Adrenal gland (tissue), 12 donors: ENCODE data around the gene ATRIP. TPM values are rescaled to one million over a fixed set of nuclear protein-coding genes. Genes with fewer than 3 reads are reported as not detected.
A peak's percentile ranks its signal among the peaks of the same experiment; 100 is the strongest.

Source experiments
- DNase-seq, 7 donors: peaks; one replicate each; pipeline ENCODE4 v3.0.0-alpha.2; 2019 to 2020
- H3K27ac ChIP-seq, 5 donors: fragments of 200-600 bp; sonication (generic) in 4 of 5; 1 replicate in 3 of 5; 2 replicates in 2 of 5; pipeline versions ENCODE4 v1.5.1 to v1.8.0; 2016 to 2020; ENCODE audit warnings: mild to moderate bottlenecking in 1 of 5
- H3K27me3 ChIP-seq: fragments of 200-600 bp; 2 replicates; pipeline ENCODE4 v1.8.0; 2021
- H3K36me3 ChIP-seq, 2 donors: fragments of 200-600 bp; replicated peaks in 1 of 2; 1 replicate in 1 of 2; 2 replicates in 1 of 2; pipeline versions ENCODE4 v1.5.1 to v1.8.0; 2018 to 2022
- H3K4me1 ChIP-seq, 2 donors: fragments of 200-600 bp; replicated peaks in 1 of 2; 1 replicate in 1 of 2; 2 replicates in 1 of 2; pipeline versions ENCODE4 v1.5.1 to v1.8.0; 2018 to 2021
- H3K4me3 ChIP-seq, 4 donors: fragments of 200-600 bp; sonication (generic) in 3 of 4; one replicate each; pipeline ENCODE4 v1.5.1; 2016 to 2018
- H3K9me3 ChIP-seq, 3 donors: fragments of 200-600 bp; sonication (generic) in 1 of 3; replicated peaks in 1 of 3; 1 replicate in 2 of 3; 2 replicates in 1 of 3; pipeline versions ENCODE4 v1.5.1 to v1.8.0; 2016 to 2021
- CTCF ChIP-seq, 6 experiments: fragments of 450-650 bp in 4 of 6; fragments of 200-600 bp in 2 of 6; sonication (generic) in 1 of 6; IDR thresholded peaks; 1 replicate in 5 of 6; 2 replicates in 1 of 6; pipeline versions ENCODE4 v1.5.1 to v1.8.0; 2016 to 2021; ENCODE audit warnings: antibody characterized with exemption in 6 of 6, mild to moderate bottlenecking in 2 of 6, moderate library complexity in 1 of 6
- POLR2A ChIP-seq, 2 donors: fragments of 450-650 bp; IDR thresholded peaks; one replicate each; pipeline ENCODE4 v1.6.1; 2017; ENCODE audit warnings: antibody characterized with exemption in 2 of 2, mild to moderate bottlenecking in 2 of 2, moderate library complexity in 1 of 2
- WGBS, 4 donors: extraction: QIAGEN DNeasy Blood & Tissue Kit in 2 of 4; methylation state at CpG; one replicate each; pipeline versions ENCODE4 v1.1.5 to v1.1.7; 2013 to 2017; 5-methylcytosine and 5-hydroxymethylcytosine counted together
- intact Hi-C, 2 donors: fragments of 100-400 bp; cut with DNase I; formaldehyde crosslinking; loops; one replicate each; pipeline versions ENCODE4 v1.14.1 to v1.15.0; 2022 to 2023
- polyA plus RNA-seq, 3 donors: library from polyadenylated mRNA; stranded (reverse); fragments of 200-250 nt in 2 of 3; fragments of 350-450 nt in 1 of 3; fragmentation: Illumina TruSeq in 1 of 3; extraction: RNeasy Lipid Tissue Mini Kit (QIAGEN cat#74804) in 1 of 3; gene quantifications; one replicate each; pipeline ENCODE4 v1.2.3, GENCODE V29; 2013 to 2014
- total RNA-seq, 9 donors: library from RNA; depleted of rRNA in 4 of 9; stranded (reverse); fragments of >200 nt in 4 of 9; fragments of 120-200 nt in 1 of 9; fragmentation: NEBNext Ultra II Directional in 1 of 9; extraction: Animal tissue kit (Norgen Biotek cat#: 25700) in 1 of 9; gene quantifications; one replicate each; pipeline versions ENCODE4 v1.1.0 to v1.2.4, GENCODE V29; 2013 to 2023
- donor health status: healthy with polysubstance abuse.
- donor health status: Bipolar disorder and iron deficiency.
- donor health status: DM: yes; HTN: yes; CAD: no.
- donor health status: DM: no; HTN: no; CAD: no.
- donor health status: DM: no; HTN: no; CAD: no.
- donor health status: DM: yes; HTN: yes; CAD: no.

Gene ATRIP
- total and polyA plus RNA-seq, 12 donors, result 5.1 to 15.9 (median 6.8) TPM

- H3K4me1 ChIP-seq, result no peaks in the 10 kb centered on the region
- DNase-seq, result peak in 1 of 7 donors; percentile 7
- H3K27me3 ChIP-seq, result no peaks in the 10 kb centered on the region
- H3K9me3 ChIP-seq, result no peaks in the 10 kb centered on the region
- intact Hi-C loops, result no loop called here
- TF ChIP-seq POLR2A (IDR thresholded peaks at IDR 0.05), result no peak
- no peak for TF ChIP-seq CTCF (IDR thresholded peaks at IDR 0.05)
- H3K27ac ChIP-seq, result no peak overlapping the region
- WGBS, 4 donors, result 81 to 96% (median 91%) methylated on average over 8 to 11 of the region's 11 CpGs
- H3K4me3 ChIP-seq, result no peak overlapping the region
- H3K36me3 ChIP-seq, result peaks cover 0 to 29% of the 10 kb centered on the region in 2 donors
Observed at GRCh38 chr3:48411606-48412374, 34.7 kb upstream of the ATRIP start.

GRCh38 chr3:48412375-48413001 lies 34.0 kb upstream of the ATRIP start:
- Histone ChIP-seq H3K36me3 (peaks cover 0 to 29% of the 10 kb centered on the region in 2 donors), H3K4me3 (no peak overlapping the region), H3K9me3 (no peaks in the 10 kb centered on the region), H3K27me3 (no peaks in the 10 kb centered on the region), H3K4me1 (no peaks in the 10 kb centered on the region), H3K27ac (no peak overlapping the region)
- no peak for DNase-seq
- WGBS, 4 donors, result 90 to 96% (median 93%) methylated on average over 17 to 19 of the region's 19 CpGs
- TF ChIP-seq POLR2A (IDR thresholded peaks at IDR 0.05) (no peak), CTCF (IDR thresholded peaks at IDR 0.05) (no peak)
- intact Hi-C loops, result no loop called here

GRCh38 chr3:48413086-48413485 lies 33.5 kb upstream of the ATRIP start:
- no peak overlapping the region for H3K4me3 ChIP-seq
- no peaks in the 10 kb centered on the region for H3K4me1 ChIP-seq
- intact Hi-C loops, result no loop called here
- no peak for TF ChIP-seq CTCF (IDR thresholded peaks at IDR 0.05)
- no peak for TF ChIP-seq POLR2A (IDR thresholded peaks at IDR 0.05)
- no peak overlapping the region for H3K27ac ChIP-seq
- DNase-seq, result no peak
- no peaks in the 10 kb centered on the region for H3K27me3 ChIP-seq
- H3K36me3 ChIP-seq, result peaks cover 0 to 31% of the 10 kb centered on the region in 2 donors
- no peaks in the 10 kb centered on the region for H3K9me3 ChIP-seq
- WGBS, 4 donors, result 87 to 95% (median 90%) methylated on average over 7 to 8 of the region's 8 CpGs

GRCh38 chr3:48413611-48414010 lies 32.9 kb upstream of the ATRIP start:
- no peak overlapping the region for H3K4me3 ChIP-seq
- H3K4me1 ChIP-seq, result no peaks in the 10 kb centered on the region
- no peak overlapping the region for H3K27ac ChIP-seq
- WGBS, 4 donors, result 80 to 92% (median 87%) methylated on average over 1 to 14 of the region's 14 CpGs
- no peaks in the 10 kb centered on the region for H3K9me3 ChIP-seq
- intact Hi-C loops, result no loop called here
- TF ChIP-seq CTCF (IDR thresholded peaks at IDR 0.05) (no peak), POLR2A (IDR thresholded peaks at IDR 0.05) (no peak)
- peaks cover 0 to 35% of the 10 kb centered on the region in 2 donors for H3K36me3 ChIP-seq
- no peak for DNase-seq
- H3K27me3 ChIP-seq, result no peaks in the 10 kb centered on the region
